ENCODE results near the gene KRTAP12-4. TPM values are rescaled to one million over a fixed set of nuclear protein-coding genes. Genes with fewer than 3 reads are reported as not detected.
"Not testable (repeated sequence)": the region's sequence is repeated elsewhere in the genome, so short reads cannot be mapped to it uniquely, and the experiment has no call there.

KRTAP12-4 gene
- total RNA-seq, 4 donors from 2014 or later = not detected

DNA sequence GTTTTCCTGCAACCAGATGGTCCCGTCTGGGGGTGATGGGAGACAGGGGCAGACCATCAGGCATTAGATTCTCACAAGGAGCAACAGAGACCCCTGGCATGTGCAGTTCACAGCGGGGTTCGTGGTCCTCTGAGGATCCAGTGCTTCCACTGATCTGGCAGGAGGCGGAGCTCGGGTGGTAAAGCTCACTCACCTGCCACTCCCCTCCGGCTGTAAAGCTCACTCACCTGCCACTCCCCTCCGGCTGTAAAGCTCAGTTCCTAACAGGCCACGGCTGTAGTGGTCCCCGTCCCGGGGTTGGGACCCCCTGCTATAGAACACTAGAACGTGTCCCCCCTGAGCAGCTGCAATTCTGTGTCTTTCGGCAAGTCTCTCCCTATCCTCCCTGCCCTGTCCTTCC, 47.1 kb upstream of the KRTAP12-4 start:
- H3K27ac ChIP-seq = no peak overlapping the region

GRCh38 chr21:44701023-44701400, 46.6 kb upstream of the KRTAP12-4 start:
- TF ChIP-seq, protein P1, sequence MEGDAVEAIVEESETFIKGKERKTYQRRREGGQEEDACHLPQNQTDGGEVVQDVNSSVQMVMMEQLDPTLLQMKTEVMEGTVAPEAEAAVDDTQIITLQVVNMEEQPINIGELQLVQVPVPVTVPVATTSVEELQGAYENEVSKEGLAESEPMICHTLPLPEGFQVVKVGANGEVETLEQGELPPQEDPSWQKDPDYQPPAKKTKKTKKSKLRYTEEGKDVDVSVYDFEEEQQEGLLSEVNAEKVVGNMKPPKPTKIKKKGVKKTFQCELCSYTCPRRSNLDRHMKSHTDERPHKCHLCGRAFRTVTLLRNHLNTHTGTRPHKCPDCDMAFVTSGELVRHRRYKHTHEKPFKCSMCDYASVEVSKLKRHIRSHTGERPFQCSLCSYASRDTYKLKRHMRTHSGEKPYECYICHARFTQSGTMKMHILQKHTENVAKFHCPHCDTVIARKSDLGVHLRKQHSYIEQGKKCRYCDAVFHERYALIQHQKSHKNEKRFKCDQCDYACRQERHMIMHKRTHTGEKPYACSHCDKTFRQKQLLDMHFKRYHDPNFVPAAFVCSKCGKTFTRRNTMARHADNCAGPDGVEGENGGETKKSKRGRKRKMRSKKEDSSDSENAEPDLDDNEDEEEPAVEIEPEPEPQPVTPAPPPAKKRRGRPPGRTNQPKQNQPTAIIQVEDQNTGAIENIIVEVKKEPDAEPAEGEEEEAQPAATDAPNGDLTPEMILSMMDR (IDR thresholded peaks at IDR 0.05) = no peak
- TF ChIP-seq POLR2A (IDR thresholded peaks at IDR 0.05) = no peak
- Histone ChIP-seq H3K27ac (no peak overlapping the region), H3K9me3 (peaks cover 0 to 1% (median under 1%) of the 10 kb centered on the region in 4 donors), H3K4me3 (no peak overlapping the region), H3K27me3 (no peaks in the 10 kb centered on the region), H3K36me3 (no peaks in the 10 kb centered on the region), H3K4me1 (no peaks in the 10 kb centered on the region)
- no peak for DNase-seq

More for the DNA sequence above, 47.1 kb upstream of the KRTAP12-4 start:
- Histone ChIP-seq H3K9me3 (peaks cover 0 to 6% (median 2%) of the 10 kb centered on the region in 4 donors), H3K36me3 (no peaks in the 10 kb centered on the region), H3K4me3 (no peak overlapping the region), H3K4me1 (no peaks in the 10 kb centered on the region), H3K27me3 (no peaks in the 10 kb centered on the region)
- no peak for DNase-seq
- TF ChIP-seq, protein P1 (IDR thresholded peaks at IDR 0.05) = no peak
- TF ChIP-seq POLR2A (IDR thresholded peaks at IDR 0.05) = no peak

GRCh38 chr21:44700101-44701022, 45.9 kb upstream of the KRTAP12-4 start:
- Histone ChIP-seq H3K36me3 (no peaks in the 10 kb centered on the region), H3K4me1 (no peaks in the 10 kb centered on the region), H3K27ac (no peak overlapping the region), H3K27me3 (no peaks in the 10 kb centered on the region), H3K4me3 (no peak overlapping the region), H3K9me3 (no peaks in the 10 kb centered on the region)
- no peak for TF ChIP-seq POLR2A (IDR thresholded peaks at IDR 0.05)
- TF ChIP-seq, protein P1 (IDR thresholded peaks at IDR 0.05) = no peak
- DNase-seq = no peak

DNA sequence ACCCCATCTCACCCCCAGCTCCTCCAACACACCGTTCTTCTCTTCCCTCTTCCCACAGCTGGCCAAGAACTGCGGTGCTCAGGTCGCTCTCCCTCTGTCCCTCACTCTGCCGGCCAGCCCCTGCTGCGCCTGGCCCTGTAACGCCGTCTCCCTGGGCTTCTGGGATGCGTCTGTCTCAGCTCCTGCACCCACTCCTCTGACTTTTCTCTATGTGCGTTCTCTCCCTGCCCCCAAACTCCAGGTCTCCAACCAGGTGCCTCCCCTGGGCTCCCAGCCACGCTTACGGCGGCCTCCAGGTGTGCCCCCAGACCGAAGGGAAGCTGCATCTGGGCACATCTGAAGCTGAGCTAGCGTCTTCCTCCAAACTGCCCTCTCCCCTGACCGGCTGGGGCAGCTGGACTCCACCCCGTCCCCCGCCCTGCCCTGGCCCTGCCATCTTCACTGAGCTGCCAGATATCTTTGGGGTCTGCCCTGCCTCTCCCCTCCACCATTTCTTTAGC, 45.1 kb upstream of the KRTAP12-4 start:
- DNase-seq = no peak
- no peaks in the 10 kb centered on the region for H3K27me3 ChIP-seq

DNA sequence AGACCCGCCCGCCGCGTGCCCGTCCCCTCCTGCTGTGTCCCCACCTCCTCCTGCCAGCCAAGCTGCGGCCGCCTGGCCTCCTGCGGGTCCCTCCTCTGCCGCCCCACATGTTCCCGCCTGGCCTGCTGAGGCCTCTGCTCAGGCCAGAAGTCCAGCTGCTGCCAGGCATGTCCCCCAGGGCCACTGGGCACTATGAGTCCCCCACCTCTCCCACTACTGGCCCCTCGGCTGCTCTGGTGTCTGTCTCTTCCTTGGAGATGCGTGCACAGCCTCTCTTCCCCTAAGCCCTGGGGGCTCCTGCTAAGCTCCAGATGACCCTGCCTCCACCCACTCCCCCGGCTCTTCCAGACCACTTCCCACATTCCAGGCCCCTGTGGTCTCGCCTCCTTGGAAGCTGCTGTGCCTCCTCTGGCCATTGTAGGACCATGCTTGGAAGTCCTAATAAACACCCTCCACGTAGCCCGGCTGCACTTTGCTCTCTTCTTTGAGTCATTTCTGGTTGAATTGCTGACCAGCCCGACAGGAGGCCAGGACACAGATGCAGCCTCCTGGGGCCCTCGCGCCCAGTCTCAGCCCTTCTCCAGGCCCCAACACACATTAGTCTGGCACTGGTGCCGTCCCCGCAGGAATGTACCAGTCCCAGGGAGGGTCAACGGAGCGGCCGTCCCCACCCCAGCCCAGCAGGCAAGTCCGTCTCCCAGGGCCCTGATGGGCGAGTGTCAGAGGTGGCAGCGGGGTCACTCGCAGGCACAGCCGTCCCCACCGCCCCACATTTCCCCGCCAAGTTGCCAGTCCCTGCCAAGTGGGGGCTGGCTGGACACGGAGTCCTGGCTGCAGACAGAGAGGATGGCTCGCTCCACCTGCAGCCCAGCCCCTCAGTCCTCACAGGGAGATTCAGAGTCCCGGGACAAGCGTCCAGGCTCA, 43.6 kb upstream of the KRTAP12-4 start:
- Histone ChIP-seq H3K27ac (no peak overlapping the region), H3K9me3 (peaks cover 0 to 5% (median under 1%) of the 10 kb centered on the region in 4 donors), H3K4me3 (no peak overlapping the region), H3K36me3 (no peaks in the 10 kb centered on the region), H3K4me1 (no peaks in the 10 kb centered on the region), H3K27me3 (no peaks in the 10 kb centered on the region)
- TF ChIP-seq, protein P1 (IDR thresholded peaks at IDR 0.05) = no peak
- no peak for TF ChIP-seq POLR2A (IDR thresholded peaks at IDR 0.05)
- DNase-seq = no peak

More for the DNA sequence above, 45.1 kb upstream of the KRTAP12-4 start:
- H3K27ac ChIP-seq = no peak overlapping the region
- H3K4me3 ChIP-seq = no peak overlapping the region
- H3K9me3 ChIP-seq = no peaks in the 10 kb centered on the region
- no peaks in the 10 kb centered on the region for H3K36me3 ChIP-seq
- TF ChIP-seq, protein P1 (IDR thresholded peaks at IDR 0.05) = no peak
- no peak for TF ChIP-seq POLR2A (IDR thresholded peaks at IDR 0.05)
- H3K4me1 ChIP-seq = no peaks in the 10 kb centered on the region

DNA sequence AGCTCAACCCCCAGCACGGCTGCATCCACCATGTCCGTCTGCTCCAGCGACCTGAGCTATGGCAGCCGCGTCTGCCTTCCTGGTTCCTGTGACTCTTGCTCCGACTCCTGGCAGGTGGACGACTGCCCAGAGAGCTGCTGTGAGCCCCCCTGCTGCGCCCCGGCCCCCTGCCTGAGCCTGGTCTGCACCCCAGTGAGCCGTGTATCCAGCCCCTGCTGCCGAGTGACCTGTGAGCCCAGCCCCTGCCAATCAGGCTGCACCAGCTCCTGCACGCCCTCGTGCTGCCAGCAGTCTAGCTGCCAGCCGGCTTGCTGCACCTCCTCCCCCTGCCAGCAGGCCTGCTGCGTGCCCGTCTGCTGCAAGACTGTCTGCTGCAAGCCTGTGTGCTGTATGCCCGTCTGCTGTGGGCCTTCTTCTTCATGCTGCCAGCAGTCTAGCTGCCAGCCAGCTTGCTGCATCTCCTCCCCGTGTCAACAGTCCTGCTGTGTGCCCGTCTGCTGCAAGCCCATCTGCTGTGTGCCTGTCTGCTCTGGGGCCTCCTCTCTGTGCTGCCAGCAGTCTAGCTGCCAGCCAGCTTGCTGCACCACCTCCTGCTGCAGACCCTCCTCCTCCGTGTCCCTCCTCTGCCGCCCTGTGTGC, 42.8 kb upstream of the KRTAP12-4 start, which contains the start of gene KRTAP10-12:
TSS of gene KRTAP10-12 (plus strand) at position 1 of the 639 bp plus-strand sequence. CDS start at position 31, 30 bp downstream.
- H3K27ac ChIP-seq, DNase-seq, H3K4me1 ChIP-seq, H3K27me3 ChIP-seq, H3K36me3 ChIP-seq, H3K4me3 ChIP-seq: not testable (repeated sequence)
- peaks cover 0 to 13% (median 3%) of the 10 kb centered on the region in 4 donors for H3K9me3 ChIP-seq
